ENCODE data around the gene NTNG1. TPM values are rescaled to one million over a fixed set of nuclear protein-coding genes. Genes with fewer than 3 reads are reported as not detected.

NTNG1 gene
- total and polyA plus RNA-seq, 10 of the 15 experiments (the other 5 are each of a cell fraction or from before 2014, with no cell fraction given), result 0.18 to 2.3 (median 1.1) TPM; not detected in 1

GRCh38 chr1:107450899-107451664 lies 310.2 kb downstream of the NTNG1 start (continued):
- TF ChIP-seq CBFB (IDR thresholded peaks at IDR 0.05; ENCODE audit: low read depth), result no peak
- peak; percentile 80; the same call in 1 of the 2 replicates for TF ChIP-seq NBN (IDR thresholded peaks at IDR 0.05)
- TF ChIP-seq ZNF217 (IDR thresholded peaks at IDR 0.05), result no peak
- TF ChIP-seq, protein P1, sequence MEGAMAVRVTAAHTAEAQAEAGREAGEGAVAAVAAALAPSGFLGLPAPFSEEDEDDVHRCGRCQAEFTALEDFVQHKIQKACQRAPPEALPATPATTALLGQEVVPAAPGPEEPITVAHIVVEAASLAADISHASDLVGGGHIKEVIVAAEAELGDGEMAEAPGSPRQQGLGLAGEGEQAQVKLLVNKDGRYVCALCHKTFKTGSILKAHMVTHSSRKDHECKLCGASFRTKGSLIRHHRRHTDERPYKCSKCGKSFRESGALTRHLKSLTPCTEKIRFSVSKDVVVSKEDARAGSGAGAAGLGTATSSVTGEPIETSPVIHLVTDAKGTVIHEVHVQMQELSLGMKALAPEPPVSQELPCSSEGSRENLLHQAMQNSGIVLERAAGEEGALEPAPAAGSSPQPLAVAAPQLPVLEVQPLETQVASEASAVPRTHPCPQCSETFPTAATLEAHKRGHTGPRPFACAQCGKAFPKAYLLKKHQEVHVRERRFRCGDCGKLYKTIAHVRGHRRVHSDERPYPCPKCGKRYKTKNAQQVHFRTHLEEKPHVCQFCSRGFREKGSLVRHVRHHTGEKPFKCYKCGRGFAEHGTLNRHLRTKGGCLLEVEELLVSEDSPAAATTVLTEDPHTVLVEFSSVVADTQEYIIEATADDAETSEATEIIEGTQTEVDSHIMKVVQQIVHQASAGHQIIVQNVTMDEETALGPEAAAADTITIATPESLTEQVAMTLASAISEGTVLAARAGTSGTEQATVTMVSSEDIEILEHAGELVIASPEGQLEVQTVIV (IDR thresholded peaks at IDR 0.05; ENCODE audit: borderline replicate concordance, partially characterized antibody), result no peak
- no peak for TF ChIP-seq NFYB (IDR thresholded peaks at IDR 0.05; ENCODE audit: insufficient read depth, low read depth, low read length)
- no peak for TF ChIP-seq ZZZ3 (IDR thresholded peaks at IDR 0.05; ENCODE audit: control insufficient read depth, insufficient read length, low read depth)
- peak; percentile 79 for TF ChIP-seq POLR2AphosphoS5 (IDR thresholded peaks at IDR 0.05; ENCODE audit: low read length)
- 0 out of 4 replicates have a peak, but pooled peaks of 1 of the 2 experiments have one; percentile 28 for TF ChIP-seq BHLHE40 (IDR thresholded peaks at IDR 0.05; ENCODE audit: borderline replicate concordance in 1 of 2, low read depth in 2 of 2, low read length in 1 of 2)
- TF ChIP-seq CHD4 (IDR thresholded peaks at IDR 0.05), result no peak
- no peak for TF ChIP-seq ZNF207 (IDR thresholded peaks at IDR 0.05; ENCODE audit: borderline replicate concordance)
- TF ChIP-seq HDAC6 (IDR thresholded peaks at IDR 0.05; ENCODE audit: unreplicated experiment), result no peak
- TF ChIP-seq SPI1 (IDR thresholded peaks at IDR 0.05; ENCODE audit: borderline replicate concordance, insufficient read depth, low read depth, low read length), result peak; percentile 94
- TF ChIP-seq SRF (IDR thresholded peaks at IDR 0.05; ENCODE audit: low read depth in 2 of 2, low read length in 2 of 2), result no peak
- no peak for TF ChIP-seq NR2C2 (IDR thresholded peaks at IDR 0.05; ENCODE audit: borderline replicate concordance, control insufficient read depth, insufficient read length, low read depth)
- no peak for TF ChIP-seq KDM1A (IDR thresholded peaks at IDR 0.05; ENCODE audit: borderline replicate concordance)
- TF ChIP-seq RAD51 (IDR thresholded peaks at IDR 0.05), result peak; percentile 9; the same call in 1 of the 2 replicates
- TF ChIP-seq HCFC1 (IDR thresholded peaks at IDR 0.05; ENCODE audit: low read length), result no peak
- TF ChIP-seq JUNB (IDR thresholded peaks at IDR 0.05), result no peak
- no peak for TF ChIP-seq PRDM15 (CRISPR knock-in tag; IDR thresholded peaks at IDR 0.05)
- TF ChIP-seq, protein P2, sequence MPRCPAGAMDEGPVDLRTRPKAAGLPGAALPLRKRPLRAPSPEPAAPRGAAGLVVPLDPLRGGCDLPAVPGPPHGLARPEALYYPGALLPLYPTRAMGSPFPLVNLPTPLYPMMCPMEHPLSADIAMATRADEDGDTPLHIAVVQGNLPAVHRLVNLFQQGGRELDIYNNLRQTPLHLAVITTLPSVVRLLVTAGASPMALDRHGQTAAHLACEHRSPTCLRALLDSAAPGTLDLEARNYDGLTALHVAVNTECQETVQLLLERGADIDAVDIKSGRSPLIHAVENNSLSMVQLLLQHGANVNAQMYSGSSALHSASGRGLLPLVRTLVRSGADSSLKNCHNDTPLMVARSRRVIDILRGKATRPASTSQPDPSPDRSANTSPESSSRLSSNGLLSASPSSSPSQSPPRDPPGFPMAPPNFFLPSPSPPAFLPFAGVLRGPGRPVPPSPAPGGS (IDR thresholded peaks at IDR 0.05; ENCODE audit: borderline replicate concordance, insufficient read depth, low read depth, low read length, poor library complexity, severe bottlenecking), result peak; percentile 10
- TF ChIP-seq SUPT20H (IDR thresholded peaks at IDR 0.05; ENCODE audit: borderline replicate concordance, control insufficient read depth, low read depth, low read length), result no peak
